GM23338 (cell line): ENCODE results near the gene TGFBR3. TPM values are rescaled to one million over a fixed set of nuclear protein-coding genes. Genes with fewer than 3 reads are reported as not detected.

ENCODE experiments used
- ATAC-seq: fragments of 200-7000 bp; cut with Tn5 transposase; 3 replicates; pipeline ENCODE4 v1.9.1; 2020
- DNase-seq: peaks from one replicate; pipeline ENCODE4 v3.0.0-alpha.2; 2015; ENCODE audit warnings: low spot score
- H2AFZ ChIP-seq: fragments of 200-600 bp; sonication (generic); 2 replicates; pipeline ENCODE4 v1.8.0; 2016; ENCODE audit warnings: antibody characterized with exemption, mild to moderate bottlenecking, moderate library complexity
- H3F3A ChIP-seq: fragments of 200-600 bp; sonication (generic); replicated peaks from 2 replicates; pipeline ENCODE4 v1.8.0; 2017; ENCODE audit warnings: antibody characterized with exemption, mixed run types, low read depth
- H3K27ac ChIP-seq: fragments of 200-600 bp; sonication (generic); 2 replicates; pipeline ENCODE4 v1.6.1; 2016; ENCODE audit warnings: low read depth
- H3K27me3 ChIP-seq: fragments of 200-600 bp; sonication (generic); 2 replicates; pipeline ENCODE4 v1.8.0; 2016; ENCODE audit warnings: mild to moderate bottlenecking, mixed run types, moderate library complexity; ENCODE audit not compliant: insufficient read depth
- H3K36me3 ChIP-seq: fragments of 200-600 bp; sonication (generic); 2 replicates; pipeline ENCODE4 v1.8.0; 2016; ENCODE audit warnings: mild to moderate bottlenecking; ENCODE audit not compliant: insufficient read depth
- H3K4me1 ChIP-seq: fragments of 200-600 bp; sonication (generic); 2 replicates; pipeline ENCODE4 v1.8.0; 2016; ENCODE audit warnings: mild to moderate bottlenecking, moderate library complexity; ENCODE audit not compliant: insufficient read depth
- H3K4me2 ChIP-seq: fragments of 200-600 bp; sonication (generic); 2 replicates; pipeline ENCODE4 v1.7.1; 2017; ENCODE audit warnings: mixed run types
- H3K4me3 ChIP-seq: fragments of 200-600 bp; sonication (generic); 2 replicates; pipeline ENCODE4 v1.6.1; 2016; ENCODE audit warnings: mixed run types
- H3K79me2 ChIP-seq: fragments of 200-600 bp; sonication (generic); replicated peaks from 2 replicates; pipeline ENCODE4 v1.8.0; 2017; ENCODE audit warnings: mild to moderate bottlenecking; ENCODE audit not compliant: insufficient read depth
- H3K9me2 ChIP-seq: fragments of 200-600 bp; sonication (generic); 2 replicates; pipeline ENCODE4 v1.8.0; 2017; ENCODE audit not compliant: insufficient read depth
- H4K20me1 ChIP-seq: fragments of 200-600 bp; sonication (generic); replicated peaks from 2 replicates; pipeline ENCODE4 v1.8.0; 2017; ENCODE audit warnings: mild to moderate bottlenecking; ENCODE audit not compliant: insufficient read depth
- H3K27ac Mint-ChIP-seq: 2 replicates; pipeline ENCODE4 v1.8.0; 2020; ENCODE audit warnings: inconsistent platforms, mild to moderate bottlenecking, moderate library complexity, mixed read lengths
- H3K27me3 Mint-ChIP-seq: 3 replicates; pipeline ENCODE4 v1.8.0; 2022; ENCODE audit warnings: low read depth, mild to moderate bottlenecking, moderate library complexity, mixed read lengths, inconsistent platforms; ENCODE audit not compliant: insufficient read depth, poor library complexity
- H3K36me3 Mint-ChIP-seq: 3 replicates; pipeline ENCODE4 v1.8.0; 2021; ENCODE audit warnings: low read depth, mild to moderate bottlenecking, inconsistent platforms, moderate library complexity, mixed read lengths
- H3K4me1 Mint-ChIP-seq: 3 replicates; pipeline ENCODE4 v1.8.0; 2020; ENCODE audit warnings: mild to moderate bottlenecking, inconsistent platforms, mixed read lengths
- H3K4me3 Mint-ChIP-seq: 3 replicates; pipeline ENCODE4 v1.8.0; 2021; ENCODE audit warnings: moderate library complexity, mild to moderate bottlenecking, inconsistent platforms, mixed read lengths
- H3K9me3 Mint-ChIP-seq: 3 replicates; pipeline ENCODE4 v1.8.0; 2020; ENCODE audit warnings: moderate library complexity, mild to moderate bottlenecking, inconsistent platforms, mixed read lengths
- CREB1 ChIP-seq: fragments of 250-450 bp; sonication (Bioruptor Pico); IDR thresholded peaks from 2 replicates; pipeline ENCODE4 v1.5.0; 2020; ENCODE audit warnings: low read depth, mild to moderate bottlenecking, moderate library complexity
- CTCF ChIP-seq, 2 experiments: fragments of 200-600 bp in 1 of 2; sonication (generic) in 1 of 2; conservative IDR thresholded peaks; 2 replicates each; pipeline versions ENCODE4 v1.5.1 to v1.6.1; 2016 to 2017; ENCODE audit warnings: antibody characterized with exemption in 2 of 2, low read depth in 2 of 2, mild to moderate bottlenecking in 2 of 2, moderate library complexity in 1 of 2
- EZH2 ChIP-seq: fragments of 200-600 bp; sonication (generic); IDR thresholded peaks from one replicate; pipeline ENCODE4 v1.8.0; 2017; ENCODE audit warnings: antibody characterized with exemption, mild to moderate bottlenecking, low read depth; ENCODE audit not compliant: unreplicated experiment
- JUNB ChIP-seq: IDR thresholded peaks from one replicate; pipeline ENCODE4 v1.6.1; 2016; ENCODE audit warnings: antibody characterized with exemption; ENCODE audit not compliant: unreplicated experiment
- POLR2AphosphoS5 ChIP-seq: IDR thresholded peaks from 2 replicates; pipeline ENCODE4 v1.6.1; 2016; ENCODE audit warnings: antibody characterized with exemption, low read depth
- ZNF114 ChIP-seq: fragments of 250-450 bp; sonication (Bioruptor Pico); IDR thresholded peaks from 2 replicates; pipeline ENCODE4 v1.5.0; 2020; ENCODE audit warnings: mild to moderate bottlenecking, moderate library complexity
- ZNF331 ChIP-seq: fragments of 250-450 bp; sonication (Bioruptor Pico); IDR thresholded peaks from 2 replicates; pipeline ENCODE4 v1.5.0; 2020; ENCODE audit warnings: low read depth, mild to moderate bottlenecking, moderate library complexity
- ZNF462 ChIP-seq: fragments of 250-450 bp; sonication (Bioruptor Pico); IDR thresholded peaks from 2 replicates; pipeline ENCODE4 v1.5.0; 2020; ENCODE audit warnings: mild to moderate bottlenecking, moderate library complexity
- polyA plus RNA-seq: library from polyadenylated mRNA; unstranded; fragments of >200 nt; fragmentation: Nextera tagmentation; extraction: Ambion mirVana; gene quantifications from 2 replicates; pipeline ENCODE4 v1.2.1, GENCODE V29; 2016
- total RNA-seq: library from RNA; depleted of rRNA; stranded (reverse); fragments of >200 nt; shearing (Covaris generic); gene quantifications from 2 replicates; pipeline ENCODE4 v1.2.3, GENCODE V29; 2014

TGFBR3 gene
- total and polyA plus RNA-seq, 2 experiments from 2014 or later: 1.7 to 2.9 TPM

GRCh38 chr1:91846007-91846638, 39.8 kb downstream of the TGFBR3 start:
- Mint-ChIP-seq H3K9me3 (no peaks in the 10 kb centered on the region), H3K36me3 (no peaks in the 10 kb centered on the region), H3K4me3 (no peak overlapping the region), H3K27ac (no peak overlapping the region), H3K27me3 (peaks cover 2% of the 10 kb centered on the region), H3K4me1 (no peaks in the 10 kb centered on the region; the same call in none of the 3 replicates)
- Histone ChIP-seq H3K9me2 (no peaks in the 10 kb centered on the region), H3K36me3 (no peaks in the 10 kb centered on the region), H4K20me1 (no peaks in the 10 kb centered on the region), H3F3A (no peaks in the 10 kb centered on the region), H3K4me3 (no peak overlapping the region), H2AFZ (no peak overlapping the region), H3K27me3 (no peaks in the 10 kb centered on the region), H3K79me2 (no peaks in the 10 kb centered on the region), H3K27ac (no peak overlapping the region), H3K4me1 (no peaks in the 10 kb centered on the region), H3K4me2 (no peak overlapping the region)
- ATAC-seq (no peak), DNase-seq (no peak)
- TF ChIP-seq POLR2AphosphoS5 (no peak), ZNF462 (CRISPR knock-in tag) (no peak), ZNF114 (CRISPR knock-in tag) (no peak)

- peak; percentile 30; the same call in 1 of the 3 replicates for ATAC-seq
- no peak for DNase-seq
- Histone ChIP-seq H2AFZ (no peak overlapping the region), H4K20me1 (no peaks in the 10 kb centered on the region), H3K4me1 (no peaks in the 10 kb centered on the region), H3K4me3 (no peak overlapping the region), H3K36me3 (no peaks in the 10 kb centered on the region), H3K27ac (no peak overlapping the region), H3K27me3 (no peaks in the 10 kb centered on the region), H3K79me2 (no peaks in the 10 kb centered on the region), H3K4me2 (no peak overlapping the region), H3F3A (no peaks in the 10 kb centered on the region), H3K9me2 (no peaks in the 10 kb centered on the region)
- no peak overlapping the region for H3K4me3 Mint-ChIP-seq
- no peaks in the 10 kb centered on the region; the same call in none of the 3 replicates for H3K4me1 Mint-ChIP-seq
- peaks cover 2% of the 10 kb centered on the region for H3K27me3 Mint-ChIP-seq
- H3K27ac Mint-ChIP-seq: no peak overlapping the region
- H3K36me3 Mint-ChIP-seq: no peaks in the 10 kb centered on the region
- no peaks in the 10 kb centered on the region for H3K9me3 Mint-ChIP-seq
- TF ChIP-seq CREB1 (CRISPR knock-in tag): no peak
- TF ChIP-seq CTCF (conservative IDR thresholded peaks at IDR 0.05; ENCODE audit: low read depth in 2 of 2): no peak
- no peak for TF ChIP-seq EZH2
- no peak for TF ChIP-seq JUNB
- TF ChIP-seq ZNF331: no peak
These were observed 41.0 kb downstream of the TGFBR3 start for GRCh38 chr1:91844862-91845528.
